Ovary (tissue), 3 donors: ENCODE measurements around the gene SPRY1.

Experiments used
- CTCF ChIP-seq, 3 donors: fragments of 450-650 bp in 2 of 3; fragments of 200-600 bp in 1 of 3; IDR thresholded peaks; one replicate each; pipeline versions ENCODE4 v1.5.1 to v1.8.0; 2016 to 2022; ENCODE audit warnings: antibody characterized with exemption in 3 of 3, mild to moderate bottlenecking in 1 of 3
- EP300 ChIP-seq: sonication (generic); formaldehyde crosslinking; IDR thresholded peaks from one replicate; pipeline ENCODE4 v1.6.1; 2017; ENCODE audit warnings: antibody characterized with exemption
- POLR2A ChIP-seq: fragments of 450-650 bp; IDR thresholded peaks from one replicate; pipeline ENCODE4 v1.6.1; 2017; ENCODE audit warnings: antibody characterized with exemption, mild to moderate bottlenecking, moderate library complexity
- donor health status: DM: no; HTN: no; CAD: no.

- TF ChIP-seq CTCF (IDR thresholded peaks at IDR 0.05) (no peak), POLR2A (no peak), EP300 (no peak)
These were observed 16.3 kb downstream of the SPRY1 start for GRCh38 chr4:123412700-123413512.
